ENCODE data around the gene TMEM114.

The TMEM114 gene

GRCh38 chr16:8630255-8630953 lies 40.1 kb upstream of the TMEM114 start:
- no peak for DNase-seq (ENCODE audit: low read depth)
- no peak overlapping the region for H3K4me3 ChIP-seq (ENCODE audit: low read depth, low read length)
- no peak for TF ChIP-seq CTCF (IDR thresholded peaks at IDR 0.05; ENCODE audit: low read depth, low read length, missing control alignments)

GRCh38 chr16:8628981-8629725 lies 38.8 kb upstream of the TMEM114 start:
- no peak overlapping the region for H3K4me3 ChIP-seq (ENCODE audit: low read depth, low read length)
- DNase-seq (ENCODE audit: low read depth) = no peak
- no peak for TF ChIP-seq CTCF (IDR thresholded peaks at IDR 0.05; ENCODE audit: low read depth, low read length, missing control alignments)

GRCh38 chr16:8627456-8627855 lies 37.1 kb upstream of the TMEM114 start:
- TF ChIP-seq CTCF (IDR thresholded peaks at IDR 0.05; ENCODE audit: low read depth, low read length, missing control alignments) = no peak
- DNase-seq (ENCODE audit: low read depth) = no peak
- no peak overlapping the region for H3K4me3 ChIP-seq (ENCODE audit: low read depth, low read length)

GRCh38 chr16:8626946-8627345 lies 36.6 kb upstream of the TMEM114 start:
- H3K4me3 ChIP-seq (ENCODE audit: low read depth, low read length) = no peak overlapping the region
- TF ChIP-seq CTCF (IDR thresholded peaks at IDR 0.05; ENCODE audit: low read depth, low read length, missing control alignments) = no peak
- DNase-seq (ENCODE audit: low read depth) = no peak

GRCh38 chr16:8625491-8626087 lies 35.3 kb upstream of the TMEM114 start:
- no peak for TF ChIP-seq CTCF (IDR thresholded peaks at IDR 0.05; ENCODE audit: low read depth, low read length, missing control alignments)
- no peak for DNase-seq (ENCODE audit: low read depth)
- H3K4me3 ChIP-seq (ENCODE audit: low read depth, low read length) = no peak overlapping the region

- TF ChIP-seq CTCF (IDR thresholded peaks at IDR 0.05; ENCODE audit: low read depth, low read length, missing control alignments) = no peak
- DNase-seq (ENCODE audit: low read depth) = no peak
- H3K4me3 ChIP-seq (ENCODE audit: low read depth, low read length) = no peak overlapping the region
Observed at GRCh38 chr16:8623634-8624033, 33.3 kb upstream of the TMEM114 start.
